Loucy (cell line): Measurements from ENCODE around the gene KRT86.

Source experiments
- CTCF ChIP-seq: fragments of 200-600 bp; sonication (generic); conservative IDR thresholded peaks from 2 replicates; pipeline ENCODE4 v1.5.1; 2014; ENCODE audit warnings: mild to moderate bottlenecking, antibody characterized with exemption, low read length
- EZH2phosphoT487 ChIP-seq: fragments of 200-600 bp; IDR thresholded peaks from 2 replicates; pipeline ENCODE4 v1.6.1; 2018; ENCODE audit warnings: antibody characterized with exemption, mild to moderate bottlenecking, moderate library complexity, borderline replicate concordance

DNA sequence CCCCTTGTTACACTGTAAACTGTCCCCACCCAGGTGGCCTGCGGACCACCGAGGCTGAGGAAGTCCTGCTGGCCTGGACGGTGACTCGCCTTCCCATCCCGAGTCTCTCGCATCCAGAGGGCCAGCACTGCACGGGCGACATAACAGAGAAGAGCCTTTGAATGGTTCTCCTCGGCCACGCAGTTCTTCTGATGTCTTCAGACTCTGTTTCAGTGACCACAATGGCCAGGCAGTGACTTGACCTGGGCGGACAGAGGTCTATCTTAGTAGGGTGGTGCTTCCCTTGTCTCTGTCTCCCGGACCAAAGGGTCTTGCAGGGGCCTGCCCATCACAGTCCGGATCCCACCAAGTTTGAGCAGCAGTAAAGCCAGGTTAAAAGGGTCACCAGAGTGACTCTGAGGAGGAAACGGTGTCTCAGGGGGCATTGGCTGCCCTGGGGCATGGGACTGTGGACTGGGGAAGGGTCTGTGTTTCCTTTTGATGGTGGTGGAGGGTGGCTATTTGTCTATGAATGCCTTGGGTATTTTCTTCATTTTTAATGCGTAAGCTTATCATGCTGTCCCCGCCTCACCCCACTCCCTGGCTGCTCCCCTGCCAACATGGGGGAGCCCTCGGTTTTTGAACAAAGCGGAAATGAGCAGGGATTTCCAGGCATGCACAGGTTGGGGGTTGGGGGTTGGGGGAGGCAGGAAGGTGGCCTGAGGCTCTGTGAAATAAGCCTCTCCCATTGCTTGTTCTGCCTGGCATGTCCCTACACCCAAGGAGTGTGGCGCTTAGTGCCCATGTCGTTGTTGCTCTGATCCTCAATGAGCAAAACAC is 82.5 kb downstream of the KRT86 start:
- no peak for TF ChIP-seq CTCF
- TF ChIP-seq EZH2phosphoT487: no peak
